Stimulated activated CD4-positive, alpha-beta T cell treated with anti-CD3 and anti-CD28 coated beads, Interleukin-15, amount 100 ng/mL, for 48 hours (primary cell): Measurements from ENCODE around the gene PNLIP.

Source experiments
- DNase-seq, 2 donors: peaks; one replicate each; pipeline ENCODE4 v3.0.0-alpha.2; 2020; ENCODE audit warnings: low read depth in 2 of 2

The PNLIP gene

DNA sequence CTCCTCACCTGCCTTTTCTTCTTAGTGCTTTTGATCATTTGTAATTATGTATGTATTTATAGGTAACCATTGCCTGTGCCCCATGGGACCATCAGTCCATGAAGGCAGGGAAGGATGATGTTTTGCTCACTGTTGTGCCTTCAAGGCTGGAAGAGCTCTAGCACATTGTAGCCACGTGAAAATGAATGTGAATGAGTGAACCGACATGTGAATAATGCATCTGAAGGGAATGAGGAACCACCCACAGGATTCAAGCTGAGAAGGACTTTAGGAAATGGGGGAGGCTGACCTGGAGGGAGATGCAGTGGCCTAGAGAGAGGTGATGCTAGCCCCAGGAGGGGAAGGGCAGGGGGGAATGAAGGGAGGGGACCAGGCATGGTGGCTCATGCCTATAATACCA, 69.1 kb downstream of the PNLIP start:
- DNase-seq, result no peak

DNA sequence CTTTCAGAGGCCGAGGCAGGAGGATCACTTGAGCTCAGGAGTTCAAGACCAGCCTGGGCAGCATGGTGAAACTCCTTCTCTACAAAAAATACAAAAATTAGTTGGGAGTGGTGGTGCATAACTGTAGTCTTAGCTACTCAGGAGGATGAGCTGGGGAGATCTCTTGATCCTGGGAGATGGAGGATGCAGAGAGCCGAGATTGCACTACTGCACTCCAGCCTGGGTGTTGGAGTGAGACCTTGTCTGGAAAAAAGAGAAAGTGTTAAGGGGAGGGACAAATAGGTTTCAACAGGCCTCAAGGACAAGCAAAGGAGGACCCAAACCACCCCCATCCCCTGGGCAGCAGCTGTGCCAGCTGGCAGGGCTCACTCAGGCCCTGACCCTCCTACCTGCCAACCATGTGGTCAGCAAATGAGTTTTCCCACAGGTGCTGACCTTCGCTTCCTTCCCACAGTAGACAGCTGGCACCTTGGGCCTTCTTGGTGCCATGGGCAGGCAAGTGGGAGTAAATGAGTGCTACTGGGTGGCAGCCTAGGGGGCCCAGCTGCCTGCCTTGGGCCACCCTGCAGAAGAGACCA, 69.6 kb downstream of the PNLIP start:
- no peak for DNase-seq
